Activated T-helper 9 cell treated with anti-CD3 and anti-CD28 coated beads, Interleukin-2, amount 50 U/mL, for 16 hours (primary cell): ENCODE measurements around the gene UBL7.
A peak's percentile ranks its signal among the peaks of the same experiment; 100 is the strongest.

Experiments
- DNase-seq: peaks from one replicate; pipeline ENCODE4 v3.0.0-alpha.2; 2020; ENCODE audit warnings: low read depth

Gene UBL7

DNA sequence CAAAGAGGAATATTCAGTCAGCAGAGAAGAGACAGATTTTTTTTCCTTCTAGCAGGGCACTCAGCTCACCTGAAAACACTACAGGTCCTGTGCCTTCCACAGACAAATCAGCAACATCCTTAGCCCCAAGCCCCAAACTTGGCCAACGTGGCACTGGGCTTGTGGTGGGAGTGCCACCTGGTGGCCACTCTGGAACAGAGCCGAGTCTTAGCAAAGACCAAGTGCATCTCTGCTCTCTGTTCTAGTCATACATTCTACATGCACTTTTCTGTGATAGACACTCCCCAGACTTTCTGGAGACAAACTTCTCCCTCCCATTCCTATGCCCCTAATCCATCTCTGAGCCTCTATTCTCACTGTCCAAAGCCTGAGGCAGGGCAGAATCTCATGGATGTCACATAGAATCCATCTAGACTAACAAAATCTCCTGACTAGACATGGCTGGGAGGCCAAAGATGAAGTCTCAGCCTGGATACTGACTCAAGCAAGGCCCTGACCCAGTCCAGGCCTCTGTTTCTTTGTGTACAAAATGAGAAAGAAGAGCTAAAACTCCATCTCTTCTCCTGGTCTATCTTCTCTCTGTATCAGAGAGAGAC, 22.1 kb downstream of the UBL7 start:
- DNase-seq, result peak; percentile 62

DNA sequence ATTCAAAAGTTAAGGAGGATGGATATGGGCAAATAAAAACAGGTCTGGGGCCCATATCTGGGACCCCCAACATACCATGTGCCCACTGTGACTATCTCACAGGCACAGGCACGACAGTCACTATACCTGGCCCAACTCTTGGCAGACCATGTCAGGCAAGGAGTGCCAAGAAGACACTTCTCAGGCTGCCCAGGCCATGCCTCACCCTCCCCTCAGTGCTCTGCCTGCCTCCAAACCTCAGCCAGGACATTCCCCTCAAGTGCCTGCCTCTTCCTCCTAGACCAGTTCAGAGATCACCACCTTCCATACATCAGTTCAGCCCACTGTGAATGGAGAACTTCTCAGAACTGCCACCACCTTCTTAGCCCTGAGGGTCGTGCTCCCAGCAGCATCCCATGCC, 22.8 kb downstream of the UBL7 start:
- DNase-seq, result no peak

DNA sequence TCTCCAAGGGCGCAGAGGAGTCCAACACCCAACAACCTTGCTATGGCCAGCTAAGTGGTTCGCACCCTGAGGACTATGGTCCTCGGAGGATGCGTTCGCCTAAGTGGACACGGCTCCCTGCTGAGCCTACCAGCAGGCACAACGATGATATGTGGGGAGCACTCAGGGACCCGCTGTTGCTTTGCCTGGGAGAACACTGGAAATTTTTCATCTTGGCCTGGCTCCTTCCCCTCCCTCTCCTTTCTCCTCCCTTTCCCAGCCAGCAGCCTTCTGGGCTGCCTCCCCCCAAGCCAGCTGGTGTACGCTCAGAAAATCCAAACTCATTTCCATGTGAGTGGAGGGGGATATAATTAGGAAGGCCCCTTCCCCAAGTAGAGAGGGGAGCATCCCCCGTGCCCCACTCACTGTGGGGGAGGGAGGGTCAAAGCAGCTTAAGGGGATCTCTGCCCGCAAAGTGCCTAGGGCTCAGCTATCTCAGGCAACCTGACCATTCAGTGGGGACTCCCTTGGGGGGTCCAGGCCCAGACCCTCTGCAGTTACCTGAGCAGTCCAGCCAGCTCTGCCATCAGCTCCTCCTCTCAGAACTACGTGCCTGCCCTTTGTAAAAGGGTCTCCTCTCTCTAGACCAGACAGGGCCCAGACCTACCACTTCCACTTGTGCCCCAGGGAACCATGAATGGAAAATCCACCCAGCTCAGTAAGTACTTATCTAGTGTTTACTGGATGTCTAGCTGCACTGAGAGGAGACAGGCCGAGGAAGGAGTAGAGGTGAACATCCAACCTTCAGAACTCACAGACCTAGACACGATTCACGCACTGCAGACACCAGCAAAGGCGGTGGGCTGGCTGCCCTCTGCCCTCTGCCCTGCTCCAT, 26.5 kb downstream of the UBL7 start:
- no peak for DNase-seq

DNA sequence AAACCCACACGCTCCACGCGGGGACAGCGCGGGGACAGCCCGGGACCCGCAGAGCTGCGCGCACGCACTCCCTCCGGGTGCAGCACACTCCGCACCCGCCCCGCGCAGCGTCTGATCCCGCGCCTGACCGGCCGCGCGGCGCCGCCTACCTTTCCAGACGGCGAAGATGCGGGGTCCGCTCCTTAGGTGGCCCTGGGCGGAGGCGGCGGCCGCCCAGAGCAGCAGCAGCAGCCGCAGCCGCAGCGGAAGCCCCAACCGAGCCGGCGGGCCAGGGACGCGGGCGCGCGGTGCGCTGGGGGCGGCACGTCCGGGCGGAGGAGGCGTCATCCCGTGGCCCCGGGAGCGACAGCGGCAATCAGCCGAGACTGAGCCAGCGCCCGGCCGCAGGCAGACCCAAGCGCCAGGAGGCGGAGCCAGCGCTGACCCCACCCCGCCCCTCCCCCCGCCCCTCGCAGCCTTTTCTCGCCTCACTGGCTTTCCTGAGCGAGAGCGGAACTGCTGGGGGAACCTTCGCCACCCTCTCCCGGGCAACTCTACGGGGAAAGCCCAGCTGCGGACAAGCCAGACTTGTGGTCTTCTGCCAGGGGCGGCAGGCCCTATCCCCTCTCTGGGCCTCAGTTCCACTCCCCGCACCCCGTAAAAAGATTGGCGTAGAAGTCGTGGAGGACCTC, 27.2 kb downstream of the UBL7 start, which contains the start of gene SEMA7A:
SEMA7A (minus strand) TSS at position 367 of the 671 bp plus-strand sequence; CDS start at position 327, 40 bp downstream.
- DNase-seq, result peak; percentile 68

DNA sequence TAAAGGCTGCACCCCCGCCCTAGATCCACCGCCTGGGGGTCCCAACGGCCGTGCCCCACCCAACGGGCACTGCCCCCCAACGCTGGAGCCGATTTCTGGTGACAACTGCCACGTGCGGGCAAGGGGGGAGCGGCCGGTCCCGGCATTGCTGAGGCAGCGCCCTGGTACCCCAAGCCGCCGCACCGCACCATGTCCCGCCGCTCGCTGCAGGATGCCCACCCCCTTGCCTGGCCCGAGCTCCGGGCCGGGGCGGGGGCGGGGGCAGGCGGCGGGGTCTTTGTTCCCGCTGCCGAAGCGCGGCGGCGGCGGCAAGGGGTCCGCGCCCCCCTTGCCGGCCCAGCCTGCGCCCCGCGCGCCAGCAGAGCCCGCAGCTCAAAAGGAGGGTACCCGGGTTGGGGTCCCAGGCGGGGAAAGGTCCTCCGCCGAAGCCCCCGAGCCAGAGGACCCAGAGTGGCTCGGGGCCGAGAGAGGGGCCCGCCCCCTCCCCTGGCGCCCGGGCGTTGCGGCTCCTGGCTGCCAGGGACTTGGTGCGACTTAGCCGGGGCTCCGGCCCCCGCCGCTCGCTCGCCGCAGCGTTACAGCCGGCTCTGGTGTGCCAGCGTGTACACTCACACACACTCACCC, 27.9 kb downstream of the UBL7 start:
- DNase-seq, result no peak

DNA sequence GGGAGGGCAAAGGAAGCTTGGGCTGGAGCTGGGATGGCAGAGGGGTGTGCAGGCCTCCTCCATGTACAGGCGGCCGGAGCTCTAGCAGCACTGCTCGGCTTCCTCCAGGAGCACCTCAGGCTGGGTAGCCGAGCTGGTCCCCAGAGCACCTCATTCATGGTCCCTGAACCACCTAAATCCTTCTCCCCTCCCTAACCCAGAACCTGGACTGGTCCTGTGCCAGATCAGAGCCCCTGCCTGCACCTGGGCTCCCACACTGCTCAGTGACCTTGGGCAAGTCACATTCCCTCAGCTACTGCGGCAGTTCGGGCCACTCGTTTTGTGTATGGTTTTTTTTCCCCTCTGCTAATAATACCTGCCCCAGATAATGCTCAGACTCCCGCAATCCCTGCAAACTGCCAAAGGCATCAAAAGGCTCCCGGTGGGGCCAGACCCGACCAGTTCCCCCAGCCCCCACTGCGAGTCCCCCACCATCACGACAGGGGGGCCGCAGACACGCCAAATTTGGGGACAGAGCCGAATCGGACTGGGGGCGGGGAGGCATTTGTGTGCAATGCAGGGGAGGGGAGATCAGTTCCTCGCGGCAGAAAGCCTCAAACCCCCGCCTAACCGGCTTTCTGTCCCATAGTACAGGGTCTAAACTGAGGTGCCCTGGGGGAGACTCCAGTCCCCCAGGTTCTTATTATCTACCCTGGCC, 28.5 kb downstream of the UBL7 start:
- no peak for DNase-seq

DNA sequence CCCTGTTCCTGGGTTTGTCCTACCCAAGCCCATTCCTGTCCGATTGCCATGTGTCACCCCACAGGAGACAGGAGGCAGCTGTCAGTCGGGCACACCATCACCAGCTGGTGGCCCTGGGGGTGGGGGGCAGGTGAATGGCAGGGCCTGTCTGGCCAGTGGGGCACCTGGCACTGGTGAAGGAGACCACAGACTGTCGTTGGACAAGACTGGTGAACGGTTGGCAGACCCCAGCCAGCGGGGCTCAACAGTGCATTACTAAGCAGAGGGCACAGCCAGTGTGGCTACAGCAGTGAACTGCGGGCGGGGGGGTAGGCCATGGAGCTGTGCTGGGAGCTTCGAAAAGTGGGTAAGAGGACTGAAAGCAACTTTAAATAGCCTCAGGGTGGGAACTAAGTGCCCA, 29.3 kb downstream of the UBL7 start:
- DNase-seq, result no peak

DNA sequence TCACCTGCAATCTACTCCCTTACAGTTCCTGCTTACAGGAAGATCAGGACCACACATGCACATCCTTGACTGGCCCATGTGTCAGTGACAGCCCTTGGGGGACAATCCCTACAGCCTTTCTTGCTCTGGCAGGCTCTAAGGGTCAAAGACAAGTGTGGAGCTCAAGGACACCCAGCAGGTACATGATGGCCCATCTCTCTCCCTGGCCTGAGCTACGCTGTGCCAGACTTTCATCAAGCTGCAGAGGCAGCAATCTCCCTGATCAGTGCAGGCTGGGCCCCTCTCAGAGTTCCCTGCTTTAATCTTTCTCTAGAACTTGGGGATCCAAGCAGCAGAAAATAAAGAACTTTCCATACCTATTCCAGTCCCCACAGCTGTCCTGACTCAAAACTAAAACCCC, 29.8 kb downstream of the UBL7 start:
- DNase-seq, result no peak

DNA sequence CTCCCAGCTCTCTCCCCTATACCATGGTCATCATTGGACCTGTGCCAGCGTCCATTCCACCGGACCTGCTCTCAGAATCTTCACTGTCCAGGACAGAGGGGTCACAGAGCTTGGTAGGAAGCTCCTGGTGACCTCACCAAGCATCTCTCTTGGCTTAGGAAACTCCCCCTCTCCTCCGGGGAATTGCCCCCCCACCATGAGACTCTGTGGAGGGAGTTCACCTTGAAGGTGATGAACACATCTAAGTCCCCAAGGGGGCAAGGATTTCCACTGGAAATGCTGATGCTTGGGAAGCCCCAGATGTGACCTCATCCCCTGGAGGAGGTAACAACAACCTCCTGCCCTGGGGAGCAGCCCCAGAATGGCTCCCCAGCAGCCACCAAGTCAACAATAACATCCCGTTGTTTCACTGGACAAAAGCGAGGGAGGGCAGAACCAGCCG, 30.4 kb downstream of the UBL7 start:
- no peak for DNase-seq

DNA sequence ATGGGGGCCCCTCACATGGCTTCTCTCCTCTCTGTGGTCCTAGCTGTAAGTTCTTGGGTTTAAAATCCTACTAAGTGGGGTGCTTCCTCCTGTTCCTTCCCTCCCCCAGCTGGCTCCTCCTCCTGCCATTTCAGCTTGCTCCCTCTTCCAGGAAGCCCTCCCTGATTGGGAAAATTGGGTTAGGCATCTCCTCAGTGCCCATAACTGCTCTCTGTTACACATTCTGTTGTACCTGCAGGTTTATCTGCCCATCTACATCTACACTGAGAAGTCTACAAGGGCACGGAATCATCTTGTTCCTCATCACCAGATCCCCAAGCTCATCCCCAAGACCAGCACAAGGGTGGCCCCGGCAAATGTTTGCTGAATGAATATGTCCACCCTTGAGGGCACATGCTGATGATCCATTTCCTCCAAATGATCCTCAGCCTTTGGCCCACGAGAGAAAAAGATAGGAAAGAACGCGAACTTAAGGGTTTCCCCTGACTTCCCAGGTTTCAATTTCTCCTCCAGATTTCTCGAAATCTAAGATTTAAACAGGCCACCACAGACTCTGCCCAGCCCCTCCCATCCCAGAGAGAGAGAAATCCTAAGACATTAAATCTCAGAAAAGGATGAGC, 31.1 kb downstream of the UBL7 start:
- no peak for DNase-seq

DNA sequence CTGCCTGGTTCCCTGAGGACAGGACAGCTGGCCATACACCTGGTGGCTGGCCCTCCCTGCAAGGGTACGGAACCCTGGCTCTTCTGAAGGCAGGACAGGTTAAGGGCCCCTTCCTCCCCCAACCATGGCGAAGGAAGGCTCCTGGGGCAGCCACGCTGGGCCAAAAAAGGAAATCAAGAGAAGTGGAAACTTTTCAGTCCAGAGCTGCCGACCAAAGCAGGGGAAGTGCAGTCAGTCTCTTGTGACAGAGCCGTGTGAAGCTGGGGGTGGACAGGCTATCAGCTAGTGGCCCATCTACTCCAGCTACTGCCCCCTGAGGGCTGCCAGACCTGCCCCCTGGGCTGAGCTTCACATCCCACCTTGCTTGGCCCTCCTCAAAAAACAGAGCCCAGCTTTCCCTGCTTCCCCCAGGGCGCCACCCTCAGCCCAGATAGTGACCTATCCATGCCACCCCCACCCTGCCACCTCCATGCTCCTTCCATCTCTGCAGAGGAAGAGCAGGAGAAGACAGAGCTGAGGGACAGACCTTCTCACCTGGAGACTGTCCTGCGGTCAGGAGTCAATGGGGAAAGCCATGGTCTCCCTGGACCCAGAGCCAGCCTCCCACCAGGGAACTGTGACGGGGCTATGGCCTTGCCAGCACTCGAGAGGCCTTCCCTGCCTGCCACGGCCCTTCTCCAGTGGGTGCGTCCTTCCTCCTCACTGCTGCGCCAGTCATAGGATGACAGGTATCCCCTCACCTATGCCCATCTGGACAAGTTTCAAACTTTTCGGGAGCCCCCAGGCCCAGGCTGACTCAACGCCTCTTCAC, 31.8 kb downstream of the UBL7 start:
- no peak for DNase-seq

DNA sequence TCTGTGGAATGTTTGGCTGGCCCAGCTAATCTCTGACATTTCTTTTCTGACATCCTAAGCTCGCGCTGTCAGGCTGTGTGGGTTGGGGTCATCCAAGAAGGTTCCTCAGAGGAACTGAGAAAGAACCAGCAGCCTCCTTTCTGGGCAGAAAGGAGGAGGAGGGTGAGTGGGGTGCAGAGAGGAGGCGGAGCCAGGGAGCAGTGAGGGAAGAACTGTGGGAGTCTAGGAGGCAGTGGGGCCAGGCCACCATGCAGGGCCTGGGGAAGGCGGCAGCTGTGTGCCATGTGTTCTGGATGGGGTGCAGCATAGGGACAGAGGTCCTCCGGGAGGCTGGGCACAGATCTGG, 32.5 kb downstream of the UBL7 start:
- DNase-seq, result no peak

DNA sequence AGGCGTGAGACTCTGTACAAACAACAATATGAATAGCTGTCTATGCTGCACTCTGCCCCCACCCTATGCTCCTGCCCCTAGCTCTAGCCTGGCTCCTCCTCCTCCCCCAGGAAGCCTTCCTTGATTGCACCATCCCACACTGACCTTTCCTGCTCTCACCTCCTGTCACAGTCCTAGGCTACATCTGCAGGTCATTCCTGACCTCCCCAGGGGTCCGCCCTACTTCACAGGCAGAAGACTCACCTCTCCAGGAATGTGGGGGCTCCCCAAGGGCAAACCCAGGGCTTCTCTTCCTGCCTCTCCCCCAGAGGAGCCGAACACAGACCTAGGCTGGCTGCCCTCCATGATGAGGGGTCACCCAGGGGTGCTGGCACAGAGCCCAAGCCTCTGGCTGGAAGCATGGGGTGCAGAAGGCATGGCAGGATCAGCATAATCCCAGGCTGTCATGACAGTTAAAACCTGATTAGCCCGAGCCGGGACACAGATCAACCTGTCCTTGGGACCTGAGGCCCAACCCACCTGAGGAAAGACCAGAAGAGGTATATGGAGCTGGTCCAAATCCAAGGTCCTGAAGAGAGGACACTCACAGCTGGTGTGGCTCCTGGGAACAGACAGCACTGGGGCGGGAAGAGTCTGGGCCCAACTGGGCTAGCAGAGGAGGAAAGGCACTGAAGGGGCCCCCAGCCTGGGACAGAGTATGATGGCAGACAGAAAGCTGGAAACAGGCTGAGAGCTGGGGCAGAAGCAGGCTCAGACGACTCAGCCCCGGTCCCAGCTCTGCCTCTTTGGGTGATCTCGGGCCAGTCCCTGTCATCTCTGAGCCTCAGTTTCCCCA, 33.1 kb downstream of the UBL7 start:
- DNase-seq, result no peak

DNA sequence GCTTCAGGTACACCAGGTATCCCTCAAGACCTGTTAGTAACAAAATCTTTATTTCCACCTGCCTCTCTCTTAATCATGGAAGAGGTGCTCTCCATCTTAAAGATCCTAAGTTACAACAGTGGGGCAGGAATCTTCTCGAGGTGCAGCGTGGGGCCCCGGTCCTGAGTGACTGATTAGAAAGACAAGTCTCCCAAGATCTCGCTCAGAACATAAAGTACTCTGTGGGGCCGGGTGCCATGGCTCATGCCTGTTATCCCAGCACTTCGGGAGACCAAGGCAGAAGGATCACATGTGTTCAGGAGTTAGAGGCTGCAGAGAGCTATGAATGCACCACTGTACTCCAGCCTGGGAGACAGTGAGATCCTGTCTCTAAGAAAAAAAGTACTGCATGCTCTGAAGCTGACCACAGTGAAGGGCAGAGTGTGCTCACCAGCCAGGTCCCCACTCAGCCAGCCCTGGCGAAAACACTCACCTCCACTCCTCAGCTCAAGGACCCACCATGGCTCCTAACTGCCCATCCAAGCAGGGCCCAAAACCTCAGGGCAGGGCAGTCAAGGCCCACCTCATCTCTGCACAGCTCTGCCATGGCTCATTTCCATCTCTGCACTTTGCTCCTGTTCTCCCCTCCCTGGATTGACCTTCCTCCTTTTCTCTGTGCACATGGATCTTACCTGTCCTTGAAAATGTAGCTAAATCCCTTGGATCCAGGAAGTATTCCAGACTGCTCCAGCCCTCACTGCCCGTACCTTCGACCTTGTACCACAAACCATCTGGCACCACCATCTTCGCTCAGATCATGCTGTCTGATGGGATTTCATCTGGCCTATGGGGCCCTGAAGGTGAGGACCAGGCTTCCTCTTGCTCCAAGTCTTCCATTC, 34.3 kb downstream of the UBL7 start:
- no peak for DNase-seq

DNA sequence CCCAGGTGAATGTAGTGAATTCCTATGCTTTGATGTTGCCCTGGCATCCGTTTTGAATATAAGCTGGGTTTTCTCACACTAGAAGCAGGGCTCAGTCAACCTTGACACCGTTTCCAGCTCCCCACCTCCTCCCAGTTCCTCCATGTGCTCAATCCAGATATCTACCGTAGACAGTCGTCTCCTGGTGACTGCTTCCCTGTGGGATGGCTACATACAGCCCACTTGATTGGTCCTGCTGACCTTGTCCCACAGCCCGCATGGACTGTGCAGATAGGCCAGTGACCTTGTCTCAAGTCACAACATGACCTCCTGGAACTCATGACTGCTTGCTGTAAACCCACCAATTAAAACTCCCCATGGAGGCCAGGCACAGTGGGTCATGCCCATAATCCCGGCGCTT, 35.3 kb downstream of the UBL7 start:
- no peak for DNase-seq

DNA sequence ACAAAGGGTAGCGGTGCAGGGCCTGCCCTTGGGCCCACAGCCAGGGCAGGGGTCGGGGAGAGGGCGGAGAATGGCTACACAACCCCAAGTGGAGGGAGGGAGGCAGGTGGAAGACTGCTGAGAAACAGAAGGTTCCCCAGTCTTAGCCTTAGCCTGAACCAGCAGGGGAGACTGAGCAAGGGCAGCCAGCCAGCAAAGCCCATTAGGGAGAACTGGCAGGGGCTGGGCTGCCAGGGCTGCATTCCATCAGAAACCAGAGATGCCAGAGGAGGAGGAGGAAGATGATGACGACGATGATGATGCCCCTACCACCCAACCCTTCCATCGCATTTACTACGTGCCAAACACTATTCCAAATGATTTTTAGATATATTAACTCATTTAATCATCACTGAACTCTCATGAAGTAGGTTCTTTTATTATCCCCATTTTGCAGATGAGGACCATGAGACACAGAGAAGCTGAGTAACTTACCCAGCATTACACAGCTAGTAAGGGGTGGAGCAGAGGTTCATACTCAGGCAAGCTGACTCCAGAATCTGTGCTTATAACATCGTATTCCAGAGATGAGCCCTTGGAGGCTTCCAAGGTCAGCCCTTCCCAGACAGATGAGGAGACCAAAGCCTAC, 35.9 kb downstream of the UBL7 start:
- DNase-seq, result no peak

DNA sequence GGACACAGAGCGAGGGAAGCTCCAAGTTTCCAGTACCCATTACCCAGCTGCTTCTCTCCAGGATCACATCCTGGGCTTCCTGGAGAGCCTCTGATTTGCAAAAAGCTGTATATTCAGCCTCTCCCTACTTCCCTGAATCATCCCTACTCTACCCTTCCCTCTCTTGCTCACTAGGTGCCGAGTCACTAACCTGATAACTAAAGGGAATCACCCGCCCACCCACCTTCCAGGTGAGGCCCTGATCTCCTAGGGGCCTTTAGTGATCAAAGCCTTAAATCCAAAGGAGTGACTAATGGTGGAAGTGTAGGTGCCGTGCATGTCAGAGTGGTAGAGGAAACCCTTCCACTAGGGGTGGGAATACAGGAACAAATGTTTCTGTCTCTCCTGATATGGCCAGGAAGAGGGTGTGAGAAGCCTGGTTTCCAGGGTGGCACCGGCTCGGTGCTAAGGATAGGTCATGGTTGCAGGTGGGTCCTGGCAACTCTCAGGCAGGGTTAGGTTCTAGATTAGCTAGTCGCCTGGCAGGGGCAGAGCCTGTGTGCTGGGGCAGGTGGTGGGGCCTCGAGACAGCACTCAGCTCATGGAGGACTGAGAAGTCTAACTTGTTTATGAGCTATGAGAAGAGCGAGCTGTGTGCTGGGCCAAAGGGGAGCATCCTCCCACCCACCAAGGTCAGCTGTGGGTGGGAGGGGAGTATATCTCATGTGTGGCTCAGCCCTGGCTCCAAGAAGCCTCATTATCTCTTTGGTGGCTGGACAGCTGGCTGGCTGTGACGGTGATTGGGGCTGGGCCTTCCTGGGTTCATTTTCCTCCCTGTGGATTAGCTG, 37.3 kb downstream of the UBL7 start:
- no peak for DNase-seq
